ENCODE results near the gene KRT20.

DNA sequence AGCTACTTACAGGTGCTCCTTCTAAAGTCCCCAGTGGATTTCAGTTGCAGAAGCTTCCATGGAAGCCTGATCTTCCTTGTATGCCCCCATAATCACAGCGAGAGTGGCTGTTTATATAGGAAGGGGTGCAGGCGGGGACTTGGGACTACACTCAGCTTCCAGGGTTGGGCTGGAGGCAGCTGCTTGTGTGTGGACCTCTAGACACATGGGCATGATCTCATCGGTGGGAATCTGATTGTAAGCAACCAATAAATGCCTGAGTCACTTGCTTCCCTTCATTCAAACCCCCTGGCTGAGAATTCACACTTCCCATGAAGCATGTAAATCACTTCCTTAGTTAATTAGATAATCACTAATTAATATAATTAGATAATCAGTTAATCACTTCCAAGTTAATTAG lies 1.0 kb upstream of the KRT20 start:
- TF ChIP-seq CTCF (IDR thresholded peaks at IDR 0.05) (no peak), POLR2A (IDR thresholded peaks at IDR 0.05) (no peak)
